ENCODE data around the gene LCN10. TPM values are rescaled to one million over a fixed set of nuclear protein-coding genes. Genes with fewer than 3 reads are reported as not detected.
"Not testable (repeated sequence)": the region's sequence is repeated elsewhere in the genome, so short reads cannot be mapped to it uniquely, and the experiment has no call there.

LCN10 gene
- total RNA-seq, 1 experiment from 2014 or later = not detected

GRCh38 chr9:136720898-136721338 is 21.8 kb downstream of the LCN10 start:
- no peaks in the 10 kb centered on the region for H3K9me3 ChIP-seq (replicated peaks)
- H3K27me3 ChIP-seq (replicated peaks) = no peaks in the 10 kb centered on the region; the same call in 1 of the 2 replicates
- H3K4me3 ChIP-seq = no peak overlapping the region
- DNase-seq (ENCODE audit: low read depth in 1 of 2, low spot score in 2 of 2) = no peak
- H3K36me3 ChIP-seq = peaks cover 40% of the 10 kb centered on the region
- H3K4me1 ChIP-seq (replicated peaks) = peaks cover 1% of the 10 kb centered on the region
- no peak overlapping the region for H3K27ac ChIP-seq

DNA sequence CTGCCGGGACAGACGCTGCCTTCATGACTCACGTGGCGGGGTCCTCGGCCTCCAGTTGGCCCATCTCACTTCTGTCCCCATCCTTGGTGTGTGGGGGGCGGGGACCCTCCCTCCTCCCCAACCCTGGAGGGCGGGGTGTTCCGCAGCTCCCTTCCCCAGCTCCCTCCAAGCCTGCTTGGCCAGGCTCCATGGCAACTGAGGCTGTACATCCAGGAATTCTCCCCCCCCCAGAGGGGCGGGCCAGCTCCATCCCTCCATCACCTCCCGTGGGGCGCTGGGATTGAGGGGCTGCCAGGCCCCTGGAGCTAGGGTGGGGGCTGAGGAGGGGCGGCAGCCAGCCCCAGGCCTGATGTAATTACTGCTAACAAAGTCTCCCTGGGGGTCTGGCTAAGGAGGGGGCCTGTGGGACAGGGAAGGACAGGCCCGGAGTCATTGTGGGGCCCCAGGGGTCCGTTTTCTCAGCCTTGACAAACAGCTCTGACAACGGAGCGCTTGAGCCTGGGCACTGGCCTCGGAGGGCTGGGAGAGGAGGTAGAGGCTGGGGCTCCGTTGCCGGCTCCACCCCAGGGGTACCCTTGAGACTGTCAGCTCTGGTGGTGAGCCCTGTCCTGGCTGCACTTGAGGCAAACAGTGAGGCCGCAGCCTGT is 22.4 kb downstream of the LCN10 start:
- no peaks in the 10 kb centered on the region for H3K9me3 ChIP-seq (replicated peaks)
- H3K4me1 ChIP-seq (replicated peaks) = no peaks in the 10 kb centered on the region
- no peak for DNase-seq (ENCODE audit: low read depth in 1 of 2, low spot score in 2 of 2)
- no peak overlapping the region for H3K4me3 ChIP-seq
- peaks cover 34% of the 10 kb centered on the region for H3K36me3 ChIP-seq
- no peak overlapping the region for H3K27ac ChIP-seq
- no peaks in the 10 kb centered on the region; the same call in 1 of the 2 replicates for H3K27me3 ChIP-seq (replicated peaks)

GRCh38 chr9:136719195-136719880 is 23.4 kb downstream of the LCN10 start:
- Histone ChIP-seq H3K27me3 (replicated peaks) (no peaks in the 10 kb centered on the region; the same call in 1 of the 2 replicates), H3K27ac (no peak overlapping the region), H3K36me3 (peaks cover 24% of the 10 kb centered on the region), H3K4me1 (replicated peaks) (no peaks in the 10 kb centered on the region), H3K9me3 (replicated peaks) (no peaks in the 10 kb centered on the region), H3K4me3 (no peak overlapping the region)
- no peak for DNase-seq (ENCODE audit: low read depth in 1 of 2, low spot score in 2 of 2)

DNA sequence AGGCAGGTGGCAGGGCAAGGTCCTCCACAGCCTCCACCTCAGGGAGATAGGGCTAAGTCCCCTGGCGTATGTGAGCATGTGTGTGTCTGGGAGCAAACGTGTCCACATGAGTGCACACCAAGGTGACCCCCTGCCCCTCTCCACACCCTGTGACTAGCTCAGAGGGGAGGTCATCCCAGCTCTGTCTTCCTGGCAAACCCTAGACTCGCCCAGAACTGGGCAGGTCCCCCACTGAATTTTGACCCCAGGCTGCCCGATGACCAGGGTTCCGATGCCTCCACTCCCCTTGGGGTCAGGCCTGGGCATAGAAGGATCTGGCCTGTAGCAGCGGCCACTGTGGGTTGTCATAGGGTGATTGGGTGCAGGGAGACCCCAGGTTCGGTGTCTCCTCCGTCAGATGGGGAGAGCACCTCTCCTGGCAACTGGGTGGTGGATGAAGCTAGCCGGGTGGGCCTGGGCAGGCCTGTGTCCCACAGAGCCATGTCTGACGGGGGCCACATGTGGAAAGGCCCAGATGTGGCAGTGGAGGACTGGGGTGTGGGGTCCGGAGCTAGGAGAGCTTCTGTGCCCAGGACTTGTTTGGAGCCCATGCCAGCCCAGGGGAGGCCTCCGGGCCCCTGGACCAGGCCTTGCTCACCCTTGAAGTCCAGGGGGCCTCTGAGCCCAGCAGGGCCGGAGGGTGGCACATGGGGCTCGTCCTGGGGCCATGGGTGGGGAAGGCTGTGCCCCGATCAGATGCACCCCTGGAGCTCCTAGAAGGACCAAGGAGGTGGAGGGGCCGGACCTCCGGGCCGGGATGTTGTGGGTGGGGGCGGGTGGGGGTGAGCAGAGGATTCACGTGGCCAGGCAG is 24.2 kb downstream of the LCN10 start:
- Histone ChIP-seq H3K4me3 (no peak overlapping the region), H3K27me3 (replicated peaks) (peaks cover 3% of the 10 kb centered on the region), H3K27ac (no peak overlapping the region), H3K4me1 (replicated peaks) (no peaks in the 10 kb centered on the region), H3K9me3 (replicated peaks) (no peaks in the 10 kb centered on the region), H3K36me3 (peaks cover 16% of the 10 kb centered on the region)
- no peak for DNase-seq (ENCODE audit: low read depth in 1 of 2, low spot score in 2 of 2)

DNA sequence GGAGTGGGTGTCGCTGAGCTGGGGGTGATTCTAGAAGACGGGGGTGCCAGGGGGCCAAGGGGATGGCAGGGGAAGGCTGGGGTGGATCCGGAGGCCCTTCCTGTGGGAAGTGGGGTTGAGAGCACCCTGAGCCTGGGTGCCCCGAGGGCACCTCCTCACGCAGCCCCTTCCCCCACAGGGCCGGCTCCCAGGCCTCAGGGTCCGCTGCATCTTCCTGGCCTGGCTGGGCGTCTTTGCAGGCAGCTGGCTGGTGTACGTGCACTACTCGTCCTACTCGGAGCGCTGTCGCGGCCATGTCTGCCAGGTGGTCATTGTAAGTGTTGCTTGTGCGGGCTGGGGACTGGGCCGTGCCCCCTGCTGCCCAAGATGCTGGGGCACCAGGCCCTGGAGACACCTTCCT is 25.3 kb downstream of the LCN10 start:
- Histone ChIP-seq H3K4me3 (no peak overlapping the region), H3K4me1 (replicated peaks) (no peaks in the 10 kb centered on the region), H3K36me3 (peaks cover 5% of the 10 kb centered on the region), H3K27ac (no peak overlapping the region), H3K9me3 (replicated peaks) (no peaks in the 10 kb centered on the region), H3K27me3 (replicated peaks) (peaks cover 13% of the 10 kb centered on the region)
- DNase-seq (ENCODE audit: low read depth in 1 of 2, low spot score in 2 of 2) = no peak

DNA sequence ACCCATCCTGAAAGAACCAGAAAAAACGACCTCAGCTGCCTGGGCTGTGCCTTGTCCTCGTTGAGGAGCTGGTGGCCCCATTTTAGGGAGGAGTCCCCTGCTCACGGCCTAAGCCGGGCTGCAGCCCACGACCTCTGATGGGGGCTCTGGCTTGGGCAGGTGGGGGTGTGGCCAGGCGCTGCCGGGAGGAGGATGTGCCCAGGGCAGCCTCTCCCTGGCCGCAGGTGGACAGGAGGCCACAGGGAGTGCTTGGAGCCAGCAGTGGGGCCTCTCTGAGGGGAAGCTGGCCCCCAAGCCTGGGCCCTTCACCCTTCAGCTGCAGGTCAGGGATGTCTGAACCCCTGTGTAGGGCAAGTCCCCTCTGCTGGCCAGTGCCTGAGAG is 27.9 kb downstream of the LCN10 start:
- no peaks in the 10 kb centered on the region for H3K9me3 ChIP-seq (replicated peaks)
- H3K36me3 ChIP-seq = no peaks in the 10 kb centered on the region
- H3K4me1 ChIP-seq (replicated peaks) = no peaks in the 10 kb centered on the region
- no peak for DNase-seq (ENCODE audit: low read depth in 1 of 2, low spot score in 2 of 2)
- H3K4me3 ChIP-seq = no peak overlapping the region
- H3K27ac ChIP-seq = no peak overlapping the region
- H3K27me3 ChIP-seq (replicated peaks) = peaks cover 21% of the 10 kb centered on the region

GRCh38 chr9:136714096-136714892 is 28.4 kb downstream of the LCN10 start:
- Histone ChIP-seq H3K27me3 (replicated peaks) (peaks cover 21% of the 10 kb centered on the region), H3K4me3 (no peak overlapping the region), H3K36me3 (no peaks in the 10 kb centered on the region), H3K4me1 (replicated peaks) (no peaks in the 10 kb centered on the region), H3K9me3 (replicated peaks) (no peaks in the 10 kb centered on the region), H3K27ac (no peak overlapping the region)
- no peak for DNase-seq (ENCODE audit: low read depth in 1 of 2, low spot score in 2 of 2)

GRCh38 chr9:136713550-136713949 is 29.2 kb downstream of the LCN10 start:
- Histone ChIP-seq H3K4me1 (replicated peaks) (no peaks in the 10 kb centered on the region), H3K4me3 (no peak overlapping the region), H3K36me3 (no peaks in the 10 kb centered on the region), H3K27me3 (replicated peaks) (peaks cover 21% of the 10 kb centered on the region), H3K27ac (no peak overlapping the region), H3K9me3 (replicated peaks) (no peaks in the 10 kb centered on the region)
- DNase-seq (ENCODE audit: low read depth in 1 of 2, low spot score in 2 of 2) = no peak

DNA sequence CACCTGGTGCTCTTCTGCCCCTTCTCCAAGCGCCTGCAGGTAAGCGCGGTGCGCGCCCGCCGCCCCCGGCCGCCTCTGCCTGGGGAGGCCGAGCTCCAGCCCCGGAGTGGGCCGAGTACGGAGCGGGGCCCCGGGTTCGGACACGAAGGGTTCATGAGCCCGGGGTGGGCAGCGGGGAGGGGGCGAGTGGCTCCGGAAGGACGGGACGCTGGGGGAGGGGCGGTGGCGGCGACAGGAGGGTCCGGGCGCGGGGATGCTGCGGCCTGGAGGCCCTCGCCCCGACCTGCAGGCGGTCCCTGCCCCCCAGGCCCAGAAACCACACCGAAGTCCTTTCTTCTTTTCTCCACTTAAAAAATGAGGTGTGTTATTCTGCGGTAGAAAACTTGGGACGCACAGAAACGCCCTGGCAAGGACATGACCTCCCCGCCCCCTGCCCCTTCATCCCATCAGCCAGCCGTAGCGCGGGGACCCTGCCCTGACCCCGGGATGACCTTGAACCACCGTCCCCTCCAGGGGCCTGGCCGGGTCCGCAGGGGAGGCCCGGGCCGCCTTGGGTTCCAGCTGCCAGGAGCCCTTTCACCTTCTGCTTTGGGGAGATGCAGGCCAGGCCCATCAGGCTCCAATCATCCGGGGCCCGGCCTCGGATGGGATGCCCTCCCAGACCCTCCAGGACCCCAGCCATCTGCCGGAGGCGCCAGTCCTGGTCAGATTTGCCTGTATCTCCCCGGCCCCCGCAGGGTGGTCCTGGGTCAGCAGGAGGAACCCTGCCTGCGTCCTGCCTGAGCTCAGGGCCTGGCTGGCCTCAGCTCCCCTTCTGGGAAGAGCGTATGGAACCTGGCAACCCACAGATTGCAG is 29.8 kb downstream of the LCN10 start:
- Histone ChIP-seq H3K9me3 (replicated peaks) (no peaks in the 10 kb centered on the region), H3K4me1 (replicated peaks) (no peaks in the 10 kb centered on the region), H3K36me3 (no peaks in the 10 kb centered on the region), H3K27me3 (replicated peaks) (peaks cover 21% of the 10 kb centered on the region), H3K27ac (no peak overlapping the region), H3K4me3 (no peak overlapping the region)
- DNase-seq (ENCODE audit: low read depth in 1 of 2, low spot score in 2 of 2) = no peak

DNA sequence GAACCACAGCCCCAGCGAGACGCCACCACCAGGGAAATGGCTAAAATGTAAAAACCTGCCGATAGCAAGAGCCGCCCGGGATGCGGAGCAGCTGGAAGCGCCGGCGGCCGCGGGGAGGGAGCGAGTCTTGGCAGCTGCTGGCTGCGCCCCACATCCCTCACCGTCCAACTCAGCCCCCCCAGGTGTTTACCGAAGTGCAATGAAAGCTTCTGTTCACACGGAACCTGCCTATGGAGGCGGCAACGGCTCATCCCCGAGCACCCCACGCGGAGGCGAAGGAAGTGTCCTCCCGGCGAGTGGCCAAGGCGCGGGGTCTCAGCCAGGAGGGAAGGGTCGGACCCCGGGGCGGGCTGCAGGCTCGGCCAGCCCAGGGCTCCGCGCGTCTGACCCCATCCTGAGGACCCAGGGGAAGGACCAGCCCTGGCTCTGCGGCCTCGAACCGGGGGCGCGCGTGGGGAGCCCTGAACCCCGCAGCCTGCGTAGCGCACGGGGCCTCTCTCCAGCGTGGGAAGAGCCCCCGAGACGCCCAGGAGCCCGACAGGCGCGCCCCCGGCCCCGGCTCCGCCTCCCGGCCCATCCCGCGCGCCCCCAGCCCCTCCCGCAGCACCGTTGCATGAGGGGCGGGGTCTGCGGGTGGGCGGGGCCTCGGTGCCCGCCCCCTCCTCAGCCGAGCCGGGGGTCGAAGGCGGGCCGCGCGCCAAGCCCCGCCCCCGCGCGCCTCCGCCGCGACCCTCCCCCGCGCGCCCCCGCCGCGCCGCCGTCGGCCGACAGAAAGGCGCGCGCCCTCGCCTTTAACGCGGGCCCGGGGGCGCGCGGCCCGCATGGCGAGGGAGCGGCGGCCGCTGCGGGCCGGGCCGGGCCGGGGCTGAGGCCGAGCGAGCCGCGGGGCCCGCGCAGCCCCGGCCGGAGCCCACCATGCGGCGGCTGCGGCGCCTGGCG is 30.7 kb downstream of the LCN10 start, which contains the start of gene DIPK1B:
TSS of gene DIPK1B (plus strand) at position 822 of the 939 bp plus-strand sequence. CDS start at position 916, 94 bp downstream.
- H3K27ac ChIP-seq = no peak within 1 kb of the TSS
- H3K4me3 ChIP-seq = no peak within 1 kb of the TSS

DNA sequence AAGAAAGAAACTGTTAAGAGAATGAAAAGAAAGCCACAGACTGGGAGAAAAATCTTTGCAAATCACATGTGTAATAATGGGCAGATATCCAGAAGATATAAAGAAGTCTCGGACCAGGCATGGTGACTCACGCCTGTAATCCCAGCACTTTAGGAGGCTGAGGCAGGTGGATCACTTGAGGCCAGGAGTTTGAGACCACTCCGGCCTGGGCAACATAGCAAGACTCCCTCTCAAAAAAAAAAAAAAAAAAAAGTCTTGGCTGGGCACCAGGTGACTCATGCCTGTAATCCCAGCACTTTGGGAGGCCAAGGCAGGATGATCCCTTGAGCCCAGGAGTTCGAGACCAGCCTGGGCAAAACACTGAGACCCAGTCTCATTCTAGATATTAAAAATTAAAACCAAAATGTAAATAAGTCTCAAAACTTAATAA is 31.5 kb downstream of the LCN10 start:
- not testable (repeated sequence) for DNase-seq (ENCODE audit: low read depth in 1 of 2, low spot score in 2 of 2); H3K9me3 ChIP-seq (replicated peaks); H3K4me1 ChIP-seq (replicated peaks); H3K36me3 ChIP-seq; H3K4me3 ChIP-seq; H3K27ac ChIP-seq
- H3K27me3 ChIP-seq (replicated peaks) = peaks cover 29% of the 10 kb centered on the region

More for the DNA sequence above, 30.7 kb downstream of the LCN10 start, which contains the start of gene DIPK1B:
- Histone ChIP-seq H3K4me1 (replicated peaks) (no peaks in the 10 kb centered on the region), H3K9me3 (replicated peaks) (no peaks in the 10 kb centered on the region), H3K27me3 (replicated peaks) (peaks cover 22% of the 10 kb centered on the region), H3K36me3 (no peaks in the 10 kb centered on the region)
- no peak for DNase-seq (ENCODE audit: low read depth in 1 of 2, low spot score in 2 of 2)

DNA sequence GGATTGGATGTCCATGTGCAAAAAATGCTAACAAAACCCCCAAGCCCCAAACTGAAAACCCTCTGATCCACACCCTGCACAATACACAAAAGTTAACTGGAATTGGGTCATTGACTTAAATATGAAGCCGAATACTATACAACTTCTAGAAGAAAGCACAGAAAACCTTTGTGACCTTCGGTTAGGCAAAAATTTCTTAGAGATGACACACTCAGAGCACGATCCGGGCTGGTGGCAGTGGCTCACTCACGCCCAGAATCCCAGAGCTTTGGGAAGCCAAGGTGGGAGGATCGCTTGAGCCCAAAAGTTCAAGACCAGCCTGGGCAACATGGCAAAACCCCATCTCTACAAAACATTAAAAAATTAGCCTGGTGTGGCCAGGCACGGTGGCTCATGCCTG is 32.2 kb downstream of the LCN10 start:
- no peaks in the 10 kb centered on the region for H3K9me3 ChIP-seq (replicated peaks)
- H3K36me3 ChIP-seq = no peaks in the 10 kb centered on the region
- H3K4me1 ChIP-seq (replicated peaks) = no peaks in the 10 kb centered on the region
- H3K4me3 ChIP-seq = no peak overlapping the region
- H3K27me3 ChIP-seq (replicated peaks) = peaks cover 29% of the 10 kb centered on the region
- DNase-seq (ENCODE audit: low read depth in 1 of 2, low spot score in 2 of 2) = no peak
- H3K27ac ChIP-seq = no peak overlapping the region

Data from SJSA1 (cell line).